ENCODE measurements around the gene RIPOR3.
"Not testable (repeated sequence)": the region's sequence is repeated elsewhere in the genome, so short reads cannot be mapped to it uniquely, and the experiment has no call there.

The RIPOR3 gene

GRCh38 chr20:50658804-50659380 is 32.5 kb downstream of the RIPOR3 start:
- no peak for DNase-seq (ENCODE audit: low read depth in 2 of 2)

GRCh38 chr20:50655311-50655880 is 35.9 kb downstream of the RIPOR3 start:
- DNase-seq (ENCODE audit: low read depth in 2 of 2): no peak

- DNase-seq (ENCODE audit: low read depth in 2 of 2): no peak
Observed at GRCh38 chr20:50654904-50655303, 36.4 kb downstream of the RIPOR3 start.

GRCh38 chr20:50652702-50653294 is 38.5 kb downstream of the RIPOR3 start:
- DNase-seq (ENCODE audit: low read depth in 2 of 2): no peak

- DNase-seq (ENCODE audit: low read depth in 2 of 2): no peak
Observed at GRCh38 chr20:50651676-50652075, 39.7 kb downstream of the RIPOR3 start.

GRCh38 chr20:50649590-50649989 is 41.8 kb downstream of the RIPOR3 start:
- no peak for DNase-seq (ENCODE audit: low read depth in 2 of 2)

- DNase-seq (ENCODE audit: low read depth in 2 of 2): no peak
Observed at GRCh38 chr20:50648651-50649050, 42.7 kb downstream of the RIPOR3 start.

- no peak for DNase-seq (ENCODE audit: low read depth in 2 of 2)
Observed at GRCh38 chr20:50646483-50646996, 44.8 kb downstream of the RIPOR3 start.

GRCh38 chr20:50645253-50646068 is 45.9 kb downstream of the RIPOR3 start:
- DNase-seq (ENCODE audit: low read depth in 2 of 2): no peak

GRCh38 chr20:50642288-50642803 is 49.0 kb downstream of the RIPOR3 start:
- DNase-seq (ENCODE audit: low read depth in 2 of 2): no peak

- not testable (repeated sequence) for DNase-seq (ENCODE audit: low read depth in 2 of 2)
Observed at GRCh38 chr20:50641625-50642287, 49.6 kb downstream of the RIPOR3 start.

GRCh38 chr20:50639971-50640711 is 51.2 kb downstream of the RIPOR3 start:
- DNase-seq (ENCODE audit: low read depth in 2 of 2): not testable (repeated sequence)

- DNase-seq (ENCODE audit: low read depth in 2 of 2): not testable (repeated sequence)
Observed at GRCh38 chr20:50638015-50638847, 53.1 kb downstream of the RIPOR3 start.

- DNase-seq (ENCODE audit: low read depth in 2 of 2): no peak
Observed at GRCh38 chr20:50636601-50637540, 54.5 kb downstream of the RIPOR3 start.

- DNase-seq (ENCODE audit: low read depth in 2 of 2): no peak
Observed at GRCh38 chr20:50635676-50636600, 55.4 kb downstream of the RIPOR3 start.

- no peak for DNase-seq (ENCODE audit: low read depth in 2 of 2)
Observed at GRCh38 chr20:50635014-50635557, 56.3 kb downstream of the RIPOR3 start.

GRCh38 chr20:50634191-50634590 is 57.2 kb downstream of the RIPOR3 start:
- DNase-seq (ENCODE audit: low read depth in 2 of 2): no peak

Data from stimulated activated CD8-positive, alpha-beta memory T cell treated with anti-CD3 and anti-CD28 coated beads, Interleukin-15, amount 100 ng/mL, for 4 hours (primary cell).